GM12878 (cell line): ENCODE data around the gene CNTN4.

Experiments
- NR2C2 ChIP-seq: IDR thresholded peaks from 2 replicates; pipeline ENCODE4 v1.6.1; 2011; ENCODE audit warnings: borderline replicate concordance, low read depth; ENCODE audit not compliant: control insufficient read depth, insufficient read length
- SP1 ChIP-seq: IDR thresholded peaks from one replicate; pipeline ENCODE4 v1.6.1; 2011; ENCODE audit warnings: low read depth, low read length

DNA sequence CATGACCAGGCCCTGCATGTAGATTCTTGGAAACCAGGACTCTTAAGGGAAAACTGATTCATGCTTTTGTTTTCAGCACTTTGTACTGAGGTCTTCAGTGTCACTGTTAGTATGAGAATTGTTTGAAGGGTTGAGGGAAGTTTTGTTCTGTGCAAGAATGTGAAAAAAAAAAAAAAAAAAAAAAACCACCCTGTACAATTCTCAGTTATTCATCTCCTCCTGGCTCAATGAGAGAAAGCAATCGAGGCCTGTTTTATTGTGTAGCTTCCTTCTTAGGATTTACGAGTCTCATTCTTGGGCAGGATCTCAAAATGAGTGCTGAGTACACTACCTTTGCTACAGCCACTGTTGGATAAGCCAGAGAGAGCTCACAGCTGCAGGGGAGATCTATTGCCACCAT is 469.5 kb downstream of the CNTN4 start:
- no peak for TF ChIP-seq NR2C2
- no peak for TF ChIP-seq SP1
